ENCODE results near the gene MEX3C.

GRCh38 chr18:51151568-51152511 lies 45.6 kb downstream of the MEX3C start:
- TF ChIP-seq CTCF (IDR thresholded peaks at IDR 0.05) (no peak), POLR2A (IDR thresholded peaks at IDR 0.05) (no peak)

All from adrenal gland (tissue), 5 donors.